Measurements from ENCODE around the gene KDM5C. TPM values are rescaled to one million over a fixed set of nuclear protein-coding genes. Genes with fewer than 3 reads are reported as not detected.

The KDM5C gene
- total RNA-seq, 1 experiment from 2014 or later, result 98.7 TPM

DNA sequence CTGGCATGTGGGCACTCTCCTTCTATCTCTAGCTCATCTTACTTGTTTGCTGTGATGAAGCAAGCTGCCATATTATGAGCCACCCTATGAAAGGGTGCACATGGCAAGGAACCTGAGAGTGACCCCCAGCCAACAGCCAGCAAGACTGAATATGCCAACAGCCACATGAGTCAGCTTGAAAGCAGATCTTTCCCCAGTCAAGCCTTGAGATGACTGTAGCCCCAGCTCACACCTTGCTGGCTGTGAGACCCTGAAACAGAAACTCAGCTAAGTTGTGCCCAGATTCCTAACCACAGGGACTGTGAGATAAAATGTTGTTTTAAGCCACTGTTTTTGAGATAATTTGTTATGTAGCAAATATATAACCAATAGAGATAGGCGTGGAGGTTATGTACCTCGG lies 36.2 kb downstream of the KDM5C start:
- Histone ChIP-seq H2BK5ac (ENCODE audit: insufficient read length, low read length) (no peak overlapping the region), H3K4me1 (ENCODE audit: insufficient read depth, low read length) (no peaks in the 10 kb centered on the region), H4K5ac (ENCODE audit: insufficient read length, low read depth, low read length) (no peak overlapping the region), H2AK5ac (ENCODE audit: insufficient read length, low read length) (no peak overlapping the region), H4K20me1 (ENCODE audit: control insufficient read depth, insufficient read depth, insufficient read length) (no peaks in the 10 kb centered on the region), H2BK120ac (ENCODE audit: low read depth, low read length, poor library complexity, severe bottlenecking) (no peak overlapping the region), H3K9ac (ENCODE audit: extremely low read depth, insufficient read length, low read length) (no peak overlapping the region), H3K4ac (ENCODE audit: low read depth, low read length) (no peak overlapping the region), H3K9me3 (ENCODE audit: control insufficient read depth, low read depth, low read length) (peaks cover 10% of the 10 kb centered on the region), H3K4me2 (ENCODE audit: insufficient read depth, insufficient read length, low read length) (no peak overlapping the region), H3K23ac (ENCODE audit: insufficient read length, low read depth, low read length) (no peak overlapping the region), H3K56ac (ENCODE audit: insufficient read length, low read depth, low read length) (no peak overlapping the region), H3K14ac (ENCODE audit: insufficient read depth, low read length) (no peak overlapping the region), H3K23me2 (ENCODE audit: insufficient read length, low read depth, low read length, poor library complexity, severe bottlenecking) (no peaks in the 10 kb centered on the region), H4K91ac (ENCODE audit: insufficient read length, low read depth, low read length) (no peak overlapping the region), H4K8ac (replicated peaks; ENCODE audit: insufficient read length, low read depth, low read length) (no peak overlapping the region), H2AFZ (ENCODE audit: low read length) (no peak overlapping the region), H3K79me1 (ENCODE audit: insufficient read depth, low read depth, low read length, poor library complexity, severe bottlenecking) (no peaks in the 10 kb centered on the region), H2BK20ac (ENCODE audit: low read depth, low read length, poor library complexity, severe bottlenecking) (no peak overlapping the region), H3K27me3 (ENCODE audit: insufficient read depth, low read length) (no peaks in the 10 kb centered on the region), H3K18ac (ENCODE audit: insufficient read length, low read depth, low read length) (no peak overlapping the region), H3T11ph (ENCODE audit: low read length) (no peak overlapping the region), H2BK15ac (ENCODE audit: low read depth, low read length) (no peak overlapping the region), H3K27ac (ENCODE audit: insufficient read length, low read depth, low read length) (no peak overlapping the region), H3K79me2 (ENCODE audit: insufficient read depth, low read length) (no peaks in the 10 kb centered on the region), H2BK12ac (ENCODE audit: insufficient read length, low read depth, low read length) (no peak overlapping the region)
- no peak for DNase-seq
- no CpG with 5 or more reads among the region's 2 CpGs for WGBS (ENCODE audit: extremely low coverage, insufficient read length, low lambda C conversion rate)
- Mint-ChIP-seq H3K9me3 (peaks cover 45 to 70% of the 10 kb centered on the region in 2 experiments), H3K36me3 (ENCODE audit: insufficient read depth in 1 of 3, low read depth in 3 of 3) (peaks cover 8 to 16% (median 12%) of the 10 kb centered on the region in 3 experiments), H3K27me3 (ENCODE audit: low read depth) (peaks cover 1% of the 10 kb centered on the region; the same call in 1 of the 2 replicates), H3K27ac (0 out of 7 replicates have a peak overlapping the region, but pooled peaks of 1 of the 3 experiments have one; percentile 44), H3K4me3 (no peak overlapping the region), H3K4me1 (no peaks in the 10 kb centered on the region)
- TF ChIP-seq, protein P1, sequence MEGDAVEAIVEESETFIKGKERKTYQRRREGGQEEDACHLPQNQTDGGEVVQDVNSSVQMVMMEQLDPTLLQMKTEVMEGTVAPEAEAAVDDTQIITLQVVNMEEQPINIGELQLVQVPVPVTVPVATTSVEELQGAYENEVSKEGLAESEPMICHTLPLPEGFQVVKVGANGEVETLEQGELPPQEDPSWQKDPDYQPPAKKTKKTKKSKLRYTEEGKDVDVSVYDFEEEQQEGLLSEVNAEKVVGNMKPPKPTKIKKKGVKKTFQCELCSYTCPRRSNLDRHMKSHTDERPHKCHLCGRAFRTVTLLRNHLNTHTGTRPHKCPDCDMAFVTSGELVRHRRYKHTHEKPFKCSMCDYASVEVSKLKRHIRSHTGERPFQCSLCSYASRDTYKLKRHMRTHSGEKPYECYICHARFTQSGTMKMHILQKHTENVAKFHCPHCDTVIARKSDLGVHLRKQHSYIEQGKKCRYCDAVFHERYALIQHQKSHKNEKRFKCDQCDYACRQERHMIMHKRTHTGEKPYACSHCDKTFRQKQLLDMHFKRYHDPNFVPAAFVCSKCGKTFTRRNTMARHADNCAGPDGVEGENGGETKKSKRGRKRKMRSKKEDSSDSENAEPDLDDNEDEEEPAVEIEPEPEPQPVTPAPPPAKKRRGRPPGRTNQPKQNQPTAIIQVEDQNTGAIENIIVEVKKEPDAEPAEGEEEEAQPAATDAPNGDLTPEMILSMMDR (conservative IDR thresholded peaks at IDR 0.05), result no peak
